ENCODE results near the gene PIGR. TPM values are rescaled to one million over a fixed set of nuclear protein-coding genes. Genes with fewer than 3 reads are reported as not detected.

The PIGR gene
- total and polyA plus RNA-seq, 2 of the 8 experiments (the other 6 are each of a cell fraction or from before 2014, with no cell fraction given): not detected

GRCh38 chr1:206893380-206893779, 52.9 kb downstream of the PIGR start (continued):
- TF ChIP-seq NANOG (IDR thresholded peaks at IDR 0.05; ENCODE audit: insufficient read depth, low read depth, low read length, poor library complexity, severe bottlenecking) (no peak), EGR1 (IDR thresholded peaks at IDR 0.05; ENCODE audit: borderline replicate concordance, low read depth, low read length) (no peak), KDM4A (IDR thresholded peaks at IDR 0.05; ENCODE audit: low read depth, low read length, severe bottlenecking) (no peak), SP1 (IDR thresholded peaks at IDR 0.05; ENCODE audit: low read depth, low read length) (no peak), ASH2L (IDR thresholded peaks at IDR 0.05; ENCODE audit: low read length) (no peak), CBX8 (IDR thresholded peaks at IDR 0.05; ENCODE audit: borderline replicate concordance, low read depth, low read length) (no peak), SIX5 (IDR thresholded peaks at IDR 0.05; ENCODE audit: low read depth, low read length) (no peak), RFX5 (IDR thresholded peaks at IDR 0.05; ENCODE audit: borderline replicate concordance, low read depth, low read length) (no peak), NRF1 (IDR thresholded peaks at IDR 0.05; ENCODE audit: low read depth, low read length) (no peak)
